K562 (cell line): ENCODE measurements around the gene MASTL. TPM values are rescaled to one million over a fixed set of nuclear protein-coding genes. Genes with fewer than 3 reads are reported as not detected.

Source experiments
- ARID2 ChIP-seq: fragments of 450-650 bp; IDR thresholded peaks from 2 replicates; pipeline ENCODE4 v1.6.1; 2017; ENCODE audit warnings: antibody characterized with exemption, mild to moderate bottlenecking
- ETV6 ChIP-seq, 3 experiments: fragments of 150-350 bp in 1 of 3; sonication (generic) in 1 of 3; formaldehyde crosslinking in 1 of 3; IDR thresholded peaks; 2 replicates each; pipeline versions ENCODE4 v1.6.1 to v1.8.0; 2014 to 2022; ENCODE audit warnings: borderline replicate concordance in 2 of 3, low read depth in 2 of 3, antibody characterized with exemption in 1 of 3, low read length in 1 of 3, mild to moderate bottlenecking in 1 of 3, missing genetic modification reagents in 1 of 3
- REST ChIP-seq, 2 experiments: fragments of 450-650 bp; formaldehyde crosslinking in 1 of 2; IDR thresholded peaks; 2 replicates each; pipeline versions ENCODE4 v1.4.0 to v1.6.1; 2014 to 2020; ENCODE audit warnings: mild to moderate bottlenecking in 2 of 2, borderline replicate concordance in 1 of 2, low read depth in 1 of 2
- polyA plus RNA-seq, 8 experiments: library from polyadenylated mRNA; depleted of rRNA in 4 of 8; stranded (reverse) in 5 of 8; unstranded in 3 of 8; fragments of >200 nt; fragmentation: Nextera tagmentation in 2 of 8; fragmentation: Illumina TruSeq in 1 of 8; extraction: Ambion mirVana in 2 of 8; extraction: Trizol in 1 of 8; gene quantifications; 2 replicates each; pipeline versions ENCODE4 v1.2.1 to v1.2.3, GENCODE V29; 2011 to 2014; ENCODE audit warnings: inconsistent platforms in 1 of 8, missing spikeins in 1 of 8
- total RNA-seq, 7 experiments: library from RNA; depleted of rRNA in 6 of 7; stranded (reverse); fragments of >200 nt in 6 of 7; fragmentation: Illumina TruSeq in 2 of 7; extraction: Trizol in 2 of 7; gene quantifications; 2 replicates each; pipeline versions ENCODE4 v1.2.1 to v1.2.3, GENCODE V29; 2011 to 2021; ENCODE audit warnings: low replicate concordance in 1 of 7

The MASTL gene
- total and polyA plus RNA-seq, 9 of the 15 experiments (the other 6 are each of a cell fraction or from before 2014, with no cell fraction given): 6.8 to 29.9 (median 23.1) TPM

- TF ChIP-seq REST (IDR thresholded peaks at IDR 0.05; ENCODE audit: borderline replicate concordance) (no peak), REST (CRISPR knock-in tag; IDR thresholded peaks at IDR 0.05; ENCODE audit: low read depth) (no peak), ARID2 (no peak), ETV6 (IDR thresholded peaks at IDR 0.05; ENCODE audit: borderline replicate concordance in 1 of 2, low read depth in 2 of 2, low read length in 1 of 2) (no peak), ETV6 (CRISPR knock-in tag; IDR thresholded peaks at IDR 0.05; ENCODE audit: borderline replicate concordance) (no peak)
Observed at GRCh38 chr10:27108165-27108564, 47.0 kb upstream of the MASTL start (continued).
